GM12878 (cell line): Measurements from ENCODE around the gene EIF4B. TPM values are rescaled to one million over a fixed set of nuclear protein-coding genes. Genes with fewer than 3 reads are reported as not detected.

Source experiments
- CHD2 ChIP-seq: IDR thresholded peaks from 2 replicates; pipeline ENCODE4 v1.6.1; 2011; ENCODE audit warnings: low read depth, low read length, improper control_type of control experiment, borderline replicate concordance
- CREB1 ChIP-seq: IDR thresholded peaks from 2 replicates; pipeline ENCODE4 v1.6.1; 2012; ENCODE audit warnings: low read depth, mild to moderate bottlenecking, inconsistent platforms
- ESRRA ChIP-seq: IDR thresholded peaks from 2 replicates; pipeline ENCODE4 v1.6.1; 2012; ENCODE audit warnings: mild to moderate bottlenecking, low read length, improper control_type of control experiment
- GATAD2B ChIP-seq: fragments of 450-650 bp; conservative IDR thresholded peaks from 2 replicates; pipeline ENCODE4 v1.6.1; 2017; ENCODE audit warnings: low read depth, mild to moderate bottlenecking, moderate library complexity
- POU2F2 ChIP-seq: IDR thresholded peaks from 3 replicates; pipeline ENCODE4 v1.6.1; 2011; ENCODE audit warnings: low read depth, mild to moderate bottlenecking, low read length, borderline replicate concordance
- RBBP5 ChIP-seq: fragments of 200-600 bp; sonication (generic); conservative IDR thresholded peaks from 2 replicates; pipeline ENCODE4 v1.6.1; 2016
- SMARCA5 ChIP-seq: fragments of 450-650 bp; IDR thresholded peaks from 2 replicates; pipeline ENCODE4 v1.6.1; 2017; ENCODE audit warnings: mild to moderate bottlenecking
- SP1 ChIP-seq: IDR thresholded peaks from one replicate; pipeline ENCODE4 v1.6.1; 2011; ENCODE audit warnings: low read depth, low read length
- STAT3 ChIP-seq: IDR thresholded peaks from 2 replicates; pipeline ENCODE4 v1.6.1; 2011; ENCODE audit warnings: low read depth, low read length, improper control_type of control experiment
- TAF1 ChIP-seq: IDR thresholded peaks from 2 replicates; pipeline ENCODE4 v1.6.1; 2011; ENCODE audit warnings: mild to moderate bottlenecking, low read depth, low read length, borderline replicate concordance
- ZNF207 ChIP-seq: fragments of 450-650 bp; IDR thresholded peaks from 2 replicates; pipeline ENCODE4 v1.6.1; 2014; ENCODE audit warnings: antibody characterized with exemption, mild to moderate bottlenecking, borderline replicate concordance
- ZZZ3 ChIP-seq: IDR thresholded peaks from 2 replicates; pipeline ENCODE4 v1.6.1; 2011; ENCODE audit warnings: low read depth; ENCODE audit not compliant: control insufficient read depth, insufficient read length
- polyA plus RNA-seq, 11 experiments: library from polyadenylated mRNA; depleted of rRNA in 4 of 11; unstranded in 6 of 11; stranded (reverse) in 5 of 11; fragments of >200 nt; fragmentation: Nextera tagmentation in 4 of 11; fragmentation: Illumina TruSeq in 1 of 11; extraction: Ambion mirVana in 4 of 11; extraction: Trizol in 1 of 11; gene quantifications; 1 replicate in 1 of 11; 2 replicates in 10 of 11; pipeline versions ENCODE4 v1.2.1 to v1.2.3, GENCODE V29; 2011 to 2016; ENCODE audit warnings: inconsistent platforms in 2 of 11, missing spikeins in 2 of 11, low read depth in 1 of 11
- total RNA-seq, 4 experiments: library from RNA; depleted of rRNA in 3 of 4; stranded (reverse); fragments of >200 nt in 3 of 4; fragmentation: Illumina TruSeq in 1 of 4; extraction: Trizol in 1 of 4; gene quantifications; 2 replicates each; pipeline versions ENCODE4 v1.2.1 to v1.2.3, GENCODE V29; 2013 to 2021
- TF ChIP-seq, protein P1 (sequence below): IDR thresholded peaks from 2 replicates; pipeline ENCODE4 v1.6.1; 2011; ENCODE audit warnings: borderline replicate concordance, low read depth, mild to moderate bottlenecking, moderate library complexity, low read length; ENCODE audit not compliant: insufficient read depth, poor library complexity, severe bottlenecking
- TF ChIP-seq, protein P2 (sequence below): fragments of 450-650 bp; IDR thresholded peaks from 2 replicates; pipeline ENCODE4 v1.6.1; 2017; ENCODE audit warnings: low read depth, mild to moderate bottlenecking, moderate library complexity
- TF ChIP-seq, protein P3 (sequence below): fragments of 150-350 bp; IDR thresholded peaks from 2 replicates; pipeline ENCODE4 v1.6.1; 2016; ENCODE audit warnings: low read depth, low read length
- TF ChIP-seq, protein P4 (sequence below): IDR thresholded peaks from 2 replicates; pipeline ENCODE4 v1.6.1; 2012; ENCODE audit warnings: low read depth, low read length, improper control_type of control experiment
- TF ChIP-seq, protein P5 (sequence below): fragments of 450-650 bp; IDR thresholded peaks from 2 replicates; pipeline ENCODE4 v1.6.1; 2018; ENCODE audit warnings: borderline replicate concordance, mild to moderate bottlenecking; ENCODE audit not compliant: partially characterized antibody

The EIF4B gene
- total and polyA plus RNA-seq, 10 of the 15 experiments (the other 5 are each of a cell fraction or from before 2014, with no cell fraction given), result 123 to 752 (median 431) TPM

DNA sequence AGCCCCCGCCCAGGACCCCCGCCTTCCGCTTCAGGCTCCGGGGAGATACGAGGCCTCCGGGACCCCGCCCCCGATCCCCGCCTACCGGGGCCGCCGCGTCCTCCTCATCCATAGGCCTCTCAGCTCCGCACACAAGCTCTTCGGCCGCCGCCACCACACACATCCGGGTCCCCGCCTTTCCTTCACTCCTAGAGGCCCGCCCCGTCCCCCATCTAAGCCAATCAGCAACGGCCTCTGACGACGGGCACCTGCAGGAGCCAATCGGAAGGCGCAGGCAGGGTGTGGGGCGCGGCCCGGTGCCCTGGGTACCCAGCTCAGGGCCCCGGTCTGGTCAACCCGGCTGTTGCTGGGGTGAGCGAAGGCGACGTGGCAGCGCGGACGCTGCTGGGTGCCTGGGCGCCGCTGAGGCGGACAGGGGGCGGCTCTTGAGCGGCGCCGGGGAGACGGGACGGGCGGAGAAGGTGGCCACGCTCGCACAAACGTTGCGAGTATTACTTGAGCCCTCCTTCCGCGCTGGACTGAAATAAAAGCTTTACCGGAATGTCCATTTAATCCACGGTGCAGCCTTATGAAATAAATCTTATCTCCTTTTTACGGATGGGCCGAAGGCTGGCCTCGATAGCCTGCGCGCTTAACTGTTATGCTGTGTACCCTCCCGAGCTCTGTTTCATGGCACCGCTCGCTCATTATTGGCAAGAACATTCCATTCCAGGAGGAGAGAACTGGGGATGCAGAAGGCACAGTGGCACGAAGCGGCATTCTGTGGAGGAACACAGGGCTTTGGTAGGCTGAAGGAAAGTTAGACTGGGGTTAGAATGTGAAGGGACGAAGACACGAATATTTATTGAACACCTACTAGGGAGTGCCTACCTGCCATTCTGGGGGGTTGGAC is 73.2 kb downstream of the EIF4B start, which contains the start of gene SPRYD3 (continued):
- TF ChIP-seq, protein P1, sequence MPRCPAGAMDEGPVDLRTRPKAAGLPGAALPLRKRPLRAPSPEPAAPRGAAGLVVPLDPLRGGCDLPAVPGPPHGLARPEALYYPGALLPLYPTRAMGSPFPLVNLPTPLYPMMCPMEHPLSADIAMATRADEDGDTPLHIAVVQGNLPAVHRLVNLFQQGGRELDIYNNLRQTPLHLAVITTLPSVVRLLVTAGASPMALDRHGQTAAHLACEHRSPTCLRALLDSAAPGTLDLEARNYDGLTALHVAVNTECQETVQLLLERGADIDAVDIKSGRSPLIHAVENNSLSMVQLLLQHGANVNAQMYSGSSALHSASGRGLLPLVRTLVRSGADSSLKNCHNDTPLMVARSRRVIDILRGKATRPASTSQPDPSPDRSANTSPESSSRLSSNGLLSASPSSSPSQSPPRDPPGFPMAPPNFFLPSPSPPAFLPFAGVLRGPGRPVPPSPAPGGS, result no peak
- TF ChIP-seq TAF1, result peak; percentile 69; the same call in 1 of the 2 replicates
- TF ChIP-seq ZZZ3, result no peak
- TF ChIP-seq, protein P2, sequence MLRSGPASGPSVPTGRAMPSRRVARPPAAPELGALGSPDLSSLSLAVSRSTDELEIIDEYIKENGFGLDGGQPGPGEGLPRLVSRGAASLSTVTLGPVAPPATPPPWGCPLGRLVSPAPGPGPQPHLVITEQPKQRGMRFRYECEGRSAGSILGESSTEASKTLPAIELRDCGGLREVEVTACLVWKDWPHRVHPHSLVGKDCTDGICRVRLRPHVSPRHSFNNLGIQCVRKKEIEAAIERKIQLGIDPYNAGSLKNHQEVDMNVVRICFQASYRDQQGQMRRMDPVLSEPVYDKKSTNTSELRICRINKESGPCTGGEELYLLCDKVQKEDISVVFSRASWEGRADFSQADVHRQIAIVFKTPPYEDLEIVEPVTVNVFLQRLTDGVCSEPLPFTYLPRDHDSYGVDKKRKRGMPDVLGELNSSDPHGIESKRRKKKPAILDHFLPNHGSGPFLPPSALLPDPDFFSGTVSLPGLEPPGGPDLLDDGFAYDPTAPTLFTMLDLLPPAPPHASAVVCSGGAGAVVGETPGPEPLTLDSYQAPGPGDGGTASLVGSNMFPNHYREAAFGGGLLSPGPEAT, result no peak
- peak; percentile 72; the same call in 1 of the 2 replicates for TF ChIP-seq CREB1
- no peak for TF ChIP-seq STAT3
- 0 out of 2 replicates have a peak, but pooled peaks have one; percentile 67 for TF ChIP-seq ZNF207
- TF ChIP-seq, protein P3, sequence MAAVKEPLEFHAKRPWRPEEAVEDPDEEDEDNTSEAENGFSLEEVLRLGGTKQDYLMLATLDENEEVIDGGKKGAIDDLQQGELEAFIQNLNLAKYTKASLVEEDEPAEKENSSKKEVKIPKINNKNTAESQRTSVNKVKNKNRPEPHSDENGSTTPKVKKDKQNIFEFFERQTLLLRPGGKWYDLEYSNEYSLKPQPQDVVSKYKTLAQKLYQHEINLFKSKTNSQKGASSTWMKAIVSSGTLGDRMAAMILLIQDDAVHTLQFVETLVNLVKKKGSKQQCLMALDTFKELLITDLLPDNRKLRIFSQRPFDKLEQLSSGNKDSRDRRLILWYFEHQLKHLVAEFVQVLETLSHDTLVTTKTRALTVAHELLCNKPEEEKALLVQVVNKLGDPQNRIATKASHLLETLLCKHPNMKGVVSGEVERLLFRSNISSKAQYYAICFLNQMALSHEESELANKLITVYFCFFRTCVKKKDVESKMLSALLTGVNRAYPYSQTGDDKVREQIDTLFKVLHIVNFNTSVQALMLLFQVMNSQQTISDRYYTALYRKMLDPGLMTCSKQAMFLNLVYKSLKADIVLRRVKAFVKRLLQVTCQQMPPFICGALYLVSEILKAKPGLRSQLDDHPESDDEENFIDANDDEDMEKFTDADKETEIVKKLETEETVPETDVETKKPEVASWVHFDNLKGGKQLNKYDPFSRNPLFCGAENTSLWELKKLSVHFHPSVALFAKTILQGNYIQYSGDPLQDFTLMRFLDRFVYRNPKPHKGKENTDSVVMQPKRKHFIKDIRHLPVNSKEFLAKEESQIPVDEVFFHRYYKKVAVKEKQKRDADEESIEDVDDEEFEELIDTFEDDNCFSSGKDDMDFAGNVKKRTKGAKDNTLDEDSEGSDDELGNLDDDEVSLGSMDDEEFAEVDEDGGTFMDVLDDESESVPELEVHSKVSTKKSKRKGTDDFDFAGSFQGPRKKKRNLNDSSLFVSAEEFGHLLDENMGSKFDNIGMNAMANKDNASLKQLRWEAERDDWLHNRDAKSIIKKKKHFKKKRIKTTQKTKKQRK, result 0 out of 2 replicates have a peak, but pooled peaks have one; percentile 36
- TF ChIP-seq RBBP5, result no peak
- TF ChIP-seq POU2F2, result peak; percentile 71; the same call in 2 of the 3 replicates
- peak; percentile 65; the same call in 1 of the 2 replicates for TF ChIP-seq SMARCA5
- TF ChIP-seq ESRRA, result no peak
- TF ChIP-seq, protein P4, sequence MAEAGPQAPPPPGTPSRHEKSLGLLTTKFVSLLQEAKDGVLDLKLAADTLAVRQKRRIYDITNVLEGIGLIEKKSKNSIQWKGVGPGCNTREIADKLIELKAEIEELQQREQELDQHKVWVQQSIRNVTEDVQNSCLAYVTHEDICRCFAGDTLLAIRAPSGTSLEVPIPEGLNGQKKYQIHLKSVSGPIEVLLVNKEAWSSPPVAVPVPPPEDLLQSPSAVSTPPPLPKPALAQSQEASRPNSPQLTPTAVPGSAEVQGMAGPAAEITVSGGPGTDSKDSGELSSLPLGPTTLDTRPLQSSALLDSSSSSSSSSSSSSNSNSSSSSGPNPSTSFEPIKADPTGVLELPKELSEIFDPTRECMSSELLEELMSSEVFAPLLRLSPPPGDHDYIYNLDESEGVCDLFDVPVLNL, result no peak
- TF ChIP-seq, protein P5, sequence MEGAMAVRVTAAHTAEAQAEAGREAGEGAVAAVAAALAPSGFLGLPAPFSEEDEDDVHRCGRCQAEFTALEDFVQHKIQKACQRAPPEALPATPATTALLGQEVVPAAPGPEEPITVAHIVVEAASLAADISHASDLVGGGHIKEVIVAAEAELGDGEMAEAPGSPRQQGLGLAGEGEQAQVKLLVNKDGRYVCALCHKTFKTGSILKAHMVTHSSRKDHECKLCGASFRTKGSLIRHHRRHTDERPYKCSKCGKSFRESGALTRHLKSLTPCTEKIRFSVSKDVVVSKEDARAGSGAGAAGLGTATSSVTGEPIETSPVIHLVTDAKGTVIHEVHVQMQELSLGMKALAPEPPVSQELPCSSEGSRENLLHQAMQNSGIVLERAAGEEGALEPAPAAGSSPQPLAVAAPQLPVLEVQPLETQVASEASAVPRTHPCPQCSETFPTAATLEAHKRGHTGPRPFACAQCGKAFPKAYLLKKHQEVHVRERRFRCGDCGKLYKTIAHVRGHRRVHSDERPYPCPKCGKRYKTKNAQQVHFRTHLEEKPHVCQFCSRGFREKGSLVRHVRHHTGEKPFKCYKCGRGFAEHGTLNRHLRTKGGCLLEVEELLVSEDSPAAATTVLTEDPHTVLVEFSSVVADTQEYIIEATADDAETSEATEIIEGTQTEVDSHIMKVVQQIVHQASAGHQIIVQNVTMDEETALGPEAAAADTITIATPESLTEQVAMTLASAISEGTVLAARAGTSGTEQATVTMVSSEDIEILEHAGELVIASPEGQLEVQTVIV, result peak; percentile 48
- TF ChIP-seq CHD2, result peak; percentile 96
- TF ChIP-seq SP1, result peak; percentile 98
- peak; percentile 61 for TF ChIP-seq GATAD2B
